DMS153 treated with DMSO at 0.1 percent for 48 hours (cell line): ENCODE results near the gene RILP.
"Not testable (repeated sequence)": the region's sequence is repeated elsewhere in the genome, so short reads cannot be mapped to it uniquely, and the experiment has no call there.

Source experiments
- DNase-seq: peaks from one replicate; lab custom pipeline; 2025; ENCODE audit not compliant: unreplicated experiment; lab: John Stamatoyannopoulos, UW

Gene RILP

DNA sequence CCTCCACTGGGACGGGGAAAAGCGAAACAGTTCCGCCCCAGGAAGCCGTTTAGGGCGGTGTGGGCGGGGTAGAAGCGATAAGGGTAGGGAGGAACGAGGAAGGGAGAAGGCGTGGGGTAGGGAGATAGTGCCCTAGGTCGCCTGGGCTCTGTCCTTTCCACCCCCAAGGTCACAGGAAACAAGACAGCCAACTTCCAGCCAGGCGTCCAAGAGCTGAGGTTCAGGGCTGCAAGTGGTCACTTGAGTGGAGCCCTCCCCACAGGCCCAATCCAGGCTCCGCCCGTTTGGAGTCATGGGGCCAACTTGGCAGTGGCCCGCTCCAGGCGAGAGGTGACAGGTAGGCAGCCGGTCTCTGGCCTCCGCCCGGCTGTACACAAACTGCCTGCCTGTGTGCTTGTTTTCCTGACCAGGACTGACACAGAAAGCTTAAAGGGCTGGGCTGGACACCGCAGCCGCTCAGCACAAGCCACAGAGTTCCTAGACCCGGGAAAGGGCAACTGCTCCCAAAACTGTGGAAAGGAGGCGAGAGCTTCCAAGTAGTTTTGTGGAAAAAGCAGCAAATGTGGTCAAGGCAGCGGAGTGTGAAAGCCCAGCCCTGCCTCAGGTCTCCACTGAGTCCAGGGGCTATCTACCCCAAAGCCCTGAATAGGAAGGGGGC is at the start of gene RILP:
TSS of gene RILP (minus strand) at position 23 of the 658 bp plus-strand sequence. CDS start 62 bp downstream, outside the sequence.
- DNase-seq: no peak

- no peak for DNase-seq
These were observed 48.0 kb upstream of the RILP start for GRCh38 chr17:1697681-1698080.

- DNase-seq: no peak
These were observed 45.7 kb upstream of the RILP start for GRCh38 chr17:1695365-1695764.

DNA sequence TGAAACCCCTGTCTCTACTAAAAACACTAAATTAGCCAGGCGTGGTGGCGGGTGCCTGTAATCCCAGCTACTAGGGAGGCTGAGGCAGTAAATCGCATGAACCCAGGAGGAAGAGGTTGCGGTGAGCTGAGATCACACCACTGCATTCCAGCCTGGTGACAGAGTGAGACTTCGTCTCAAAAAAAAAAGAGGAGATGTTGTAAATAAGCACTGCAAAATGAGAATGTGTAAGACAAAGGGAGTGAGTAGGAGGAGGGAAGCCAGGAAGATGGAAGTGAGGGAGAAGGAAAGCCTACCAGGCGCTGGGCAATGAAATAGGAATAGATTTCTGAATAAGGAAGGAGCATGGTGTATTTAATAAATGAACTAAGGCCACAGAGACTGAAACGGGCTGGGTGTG is 43.7 kb upstream of the RILP start:
- DNase-seq: no peak

GRCh38 chr17:1690544-1691221 is 41.0 kb upstream of the RILP start:
- no peak for DNase-seq

- DNase-seq: not testable (repeated sequence)
These were observed 38.7 kb upstream of the RILP start for GRCh38 chr17:1688405-1688804.

GRCh38 chr17:1686086-1686485 is 36.4 kb upstream of the RILP start:
- no peak for DNase-seq

DNA sequence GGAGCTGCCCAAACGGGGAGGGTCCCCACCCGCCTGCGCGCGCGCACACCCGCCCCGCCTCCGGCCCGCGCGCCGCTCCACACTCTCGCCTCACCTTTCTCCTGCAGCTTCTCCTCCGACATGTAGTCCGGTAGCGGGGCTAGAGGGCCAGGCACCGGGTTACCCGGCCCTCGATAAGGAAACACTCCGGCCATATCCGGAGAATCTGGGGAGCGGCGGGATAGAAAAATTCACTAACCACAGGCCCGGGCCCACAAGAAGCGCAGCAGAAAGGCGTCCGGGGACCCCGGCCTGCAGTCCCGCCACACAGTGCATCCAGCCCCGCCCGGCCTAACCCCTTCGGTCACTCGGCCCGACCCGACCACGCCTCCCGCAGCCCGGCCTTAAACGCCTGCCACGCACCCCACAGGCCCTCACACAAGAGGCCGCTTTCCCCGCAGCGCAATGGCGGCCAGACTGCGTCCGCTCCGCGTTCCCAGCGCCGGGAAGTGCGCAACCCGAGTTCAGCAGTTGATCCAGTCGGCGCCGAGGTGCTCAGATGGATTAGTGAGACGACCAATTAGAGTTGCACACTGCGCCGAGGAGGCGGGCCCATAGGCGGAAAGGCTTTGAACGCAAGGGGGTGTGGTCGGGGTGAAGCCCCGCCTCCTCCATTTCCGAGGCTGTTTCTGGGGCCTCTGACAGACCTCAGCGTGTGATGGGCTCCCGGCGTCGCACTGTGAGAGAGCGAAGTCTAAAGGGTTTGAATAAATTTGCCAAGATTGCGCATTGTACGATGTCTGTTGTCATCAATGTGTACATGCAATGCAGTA is 34.9 kb upstream of the RILP start, which contains the start of gene PRPF8:
TSS of gene PRPF8 (minus strand) at position 490 of the 812 bp plus-strand sequence. CDS start at position 194, 296 bp downstream.
- DNase-seq: peak; percentile 73

DNA sequence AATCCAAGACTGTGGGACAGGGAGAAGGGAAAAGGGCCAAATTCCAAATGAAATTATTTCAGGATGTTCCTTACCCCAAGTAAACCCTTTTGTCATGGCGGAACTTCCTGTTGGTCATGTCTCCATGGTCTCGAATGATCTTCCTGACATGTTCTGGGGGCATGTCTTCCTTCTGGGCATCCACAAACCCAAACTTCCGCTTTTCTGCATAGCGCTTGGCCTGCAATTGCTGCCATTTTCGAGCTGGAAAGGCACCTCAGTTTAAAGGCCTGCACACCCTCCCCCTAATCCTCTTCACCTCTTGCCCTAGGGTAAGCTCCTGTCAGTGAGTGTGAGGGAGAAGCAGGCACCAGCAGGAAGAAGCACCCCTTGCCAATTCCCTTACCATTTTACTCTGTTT is 33.8 kb upstream of the RILP start:
- DNase-seq: no peak

- DNase-seq: no peak
These were observed 26.7 kb upstream of the RILP start for GRCh38 chr17:1676401-1676800.

- DNase-seq: no peak
These were observed 23.5 kb upstream of the RILP start for GRCh38 chr17:1673041-1673785.

DNA sequence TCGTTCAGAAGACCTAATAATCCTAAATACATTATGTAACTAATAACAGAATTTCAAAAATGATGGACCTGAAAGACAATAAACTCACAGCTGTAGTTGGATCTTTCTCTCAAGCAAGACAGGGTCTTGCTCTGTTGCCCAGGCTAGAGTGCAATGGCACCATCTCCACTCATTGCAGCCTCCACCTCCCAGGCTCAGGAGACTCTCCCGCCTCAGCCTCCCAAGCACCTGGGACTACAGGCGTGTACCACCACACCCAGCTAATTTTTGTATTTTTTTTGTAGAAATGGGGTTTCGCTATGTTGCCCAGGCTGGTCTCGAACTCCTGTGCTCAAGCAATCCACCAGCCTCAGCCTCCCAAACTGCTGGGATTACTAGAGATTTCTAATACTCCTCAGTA is 14.3 kb upstream of the RILP start:
- not testable (repeated sequence) for DNase-seq

GRCh38 chr17:1661045-1661444 is 11.4 kb upstream of the RILP start:
- DNase-seq: no peak

DNA sequence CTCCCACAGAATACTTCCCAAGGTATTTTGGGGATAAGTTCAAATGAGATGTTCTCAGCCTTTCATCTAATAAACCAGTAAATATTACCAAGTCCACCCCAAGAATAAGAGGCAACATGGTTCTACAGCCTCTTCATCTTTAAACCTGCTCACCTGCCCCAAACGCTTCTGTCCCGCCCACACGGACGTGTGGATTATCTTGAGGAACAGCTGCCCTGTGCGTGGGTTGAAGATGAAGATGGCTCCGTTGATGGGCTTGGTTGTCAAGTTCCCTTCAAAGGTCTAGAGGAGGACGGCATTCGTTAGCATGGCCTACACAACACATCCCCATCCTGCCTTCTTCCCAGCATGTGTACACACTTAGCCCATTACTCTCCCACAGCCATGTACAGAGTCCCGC is 8.4 kb upstream of the RILP start:
- DNase-seq: no peak

- DNase-seq: no peak
These were observed 4.1 kb upstream of the RILP start for GRCh38 chr17:1653735-1654134.

DNA sequence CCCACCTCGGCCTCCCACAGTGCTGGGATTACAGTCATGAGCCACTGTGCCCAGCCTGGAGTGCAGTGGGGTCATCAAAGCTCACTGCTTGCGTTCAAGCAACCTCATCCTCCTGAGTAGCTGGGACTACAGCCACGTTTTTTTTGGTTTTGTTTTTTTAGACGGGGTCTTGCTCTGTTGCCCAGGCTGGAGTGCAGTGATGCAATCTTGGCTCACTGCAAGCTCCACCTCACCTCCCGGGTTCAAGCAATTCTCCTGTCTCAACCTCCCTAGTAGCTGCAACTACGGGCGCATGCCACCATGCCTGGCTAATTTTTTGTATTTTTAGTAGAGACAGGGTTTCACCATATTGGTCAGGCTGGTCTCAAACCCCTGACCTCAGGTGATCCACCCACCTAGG is 3.1 kb upstream of the RILP start:
- DNase-seq: not testable (repeated sequence)

- DNase-seq: no peak
These were observed 1.8 kb upstream of the RILP start for GRCh38 chr17:1651559-1651844.

DNA sequence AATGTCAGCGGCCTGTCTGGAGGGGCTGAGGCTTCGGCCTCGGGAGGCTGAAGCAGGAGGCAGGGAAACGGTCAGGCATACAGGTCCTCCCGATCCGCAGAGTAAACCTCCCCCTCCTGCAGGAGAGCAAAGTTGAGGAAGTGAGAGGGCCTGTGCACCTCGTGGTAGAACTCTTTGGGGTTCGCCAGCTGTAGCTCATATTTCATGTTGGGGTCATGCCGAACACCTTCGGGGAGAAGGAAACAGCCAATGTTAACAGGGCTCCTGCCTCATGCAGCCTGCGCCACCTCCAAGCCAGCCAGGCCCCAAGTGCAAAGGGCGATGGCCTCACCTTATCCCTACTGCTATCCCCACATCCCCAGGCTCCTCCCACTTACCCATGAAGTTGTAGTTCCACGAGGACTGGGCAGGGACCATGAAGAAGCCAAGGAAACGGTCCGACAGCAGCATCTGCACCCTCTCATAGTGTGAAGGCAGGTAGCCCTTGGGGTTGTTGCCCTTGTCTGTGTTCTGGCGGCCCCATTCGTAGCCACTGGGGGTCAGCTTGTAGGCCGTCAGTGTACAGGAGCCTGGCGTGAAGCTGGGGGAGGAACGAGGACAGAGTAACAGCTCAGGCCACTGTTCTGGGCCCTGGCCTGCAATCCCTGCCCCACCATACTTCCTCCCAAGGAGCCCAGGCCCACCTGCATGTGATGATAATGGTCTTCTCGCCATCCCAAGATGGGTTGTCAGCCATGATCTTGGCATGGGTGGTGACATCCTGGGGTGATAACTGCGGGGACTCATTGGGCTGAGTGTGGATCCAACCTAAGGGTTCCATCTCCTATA is 1.3 kb upstream of the RILP start:
- DNase-seq: no peak

GRCh38 chr17:1648963-1649843 is 463 bp downstream of the RILP start:
- peak; percentile 51 for DNase-seq
